Lung (tissue), 12 donors: ENCODE data around the gene STARD13. TPM values are rescaled to one million over a fixed set of nuclear protein-coding genes. Genes with fewer than 3 reads are reported as not detected.

Source experiments
- ATAC-seq: fragments of 200-7000 bp; cut with Tn5 transposase; one replicate; pipeline ENCODE4 v1.9.1; 2020; ENCODE audit warnings: moderate number of reproducible peaks; ENCODE audit not compliant: insufficient read depth, low FRiP score
- DNase-seq, 3 donors: peaks; one replicate each; pipeline ENCODE4 v3.0.0-alpha.2; 2013 to 2017
- H3K27ac ChIP-seq, 2 donors: one replicate each; pipeline ENCODE4 v1.5.1; 2013; ENCODE audit warnings: mild to moderate bottlenecking in 2 of 2, moderate library complexity in 2 of 2, control low read depth in 1 of 2, inconsistent platforms in 1 of 2, low read depth in 1 of 2, low read length in 1 of 2
- H3K27me3 ChIP-seq, 3 donors: one replicate each; pipeline ENCODE4 v1.5.1; 2013; ENCODE audit warnings: low read length in 2 of 3; ENCODE audit not compliant: control insufficient read depth in 3 of 3, insufficient read depth in 3 of 3
- H3K36me3 ChIP-seq, 4 donors: one replicate each; pipeline ENCODE4 v1.5.1; 2013; ENCODE audit warnings: low read length in 4 of 4, mild to moderate bottlenecking in 1 of 4, moderate library complexity in 1 of 4; ENCODE audit not compliant: control insufficient read depth in 4 of 4, insufficient read depth in 4 of 4
- H3K4me1 ChIP-seq, 5 donors: one replicate each; pipeline ENCODE4 v1.5.1; 2013; ENCODE audit warnings: low read length in 5 of 5, mild to moderate bottlenecking in 2 of 5, moderate library complexity in 1 of 5; ENCODE audit not compliant: control insufficient read depth in 5 of 5, insufficient read depth in 5 of 5
- H3K4me3 ChIP-seq: one replicate; pipeline ENCODE4 v1.5.1; 2013; ENCODE audit warnings: mild to moderate bottlenecking, control low read depth, moderate library complexity
- H3K9ac ChIP-seq, 2 donors: one replicate each; pipeline ENCODE4 v1.5.1; 2013; ENCODE audit warnings: low read length in 2 of 2, control low read depth in 1 of 2; ENCODE audit not compliant: insufficient read depth in 1 of 2
- H3K9me3 ChIP-seq, 4 donors: one replicate each; pipeline ENCODE4 v1.5.1; 2013; ENCODE audit warnings: low read length in 3 of 4, mild to moderate bottlenecking in 1 of 4, moderate library complexity in 1 of 4; ENCODE audit not compliant: control insufficient read depth in 4 of 4, insufficient read depth in 3 of 4
- CTCF ChIP-seq: IDR thresholded peaks from 2 replicates; pipeline ENCODE4 v1.5.1; 2012; ENCODE audit warnings: mild to moderate bottlenecking; ENCODE audit errors: control extremely low read depth, extremely low read depth
- WGBS, 2 donors: extraction: QIAGEN DNeasy Blood & Tissue Kit; methylation state at CpG; one replicate each; pipeline ENCODE4 v1.1.7; 2013; 5-methylcytosine and 5-hydroxymethylcytosine counted together
- polyA plus RNA-seq, 2 donors: library from polyadenylated mRNA; stranded (reverse); fragments of 200-250 nt; gene quantifications; one replicate each; pipeline ENCODE4 v1.2.1, GENCODE V29; 2013
- total RNA-seq, 2 donors: library from RNA; depleted of rRNA in 1 of 2; stranded (reverse); fragments of >200 nt in 1 of 2; gene quantifications; one replicate each; pipeline ENCODE4 v1.2.1, GENCODE V29; 2014 to 2021
- donor health status: control.
- donor health status: control.
- donor health status: Bipolar disorder and iron deficiency.
- donor health status: healthy.
- donor health status: DM: yes; HTN: yes; CAD: no.

STARD13 gene
- total and polyA plus RNA-seq, 4 donors: 7.9 to 91.6 (median 29.7) TPM

DNA sequence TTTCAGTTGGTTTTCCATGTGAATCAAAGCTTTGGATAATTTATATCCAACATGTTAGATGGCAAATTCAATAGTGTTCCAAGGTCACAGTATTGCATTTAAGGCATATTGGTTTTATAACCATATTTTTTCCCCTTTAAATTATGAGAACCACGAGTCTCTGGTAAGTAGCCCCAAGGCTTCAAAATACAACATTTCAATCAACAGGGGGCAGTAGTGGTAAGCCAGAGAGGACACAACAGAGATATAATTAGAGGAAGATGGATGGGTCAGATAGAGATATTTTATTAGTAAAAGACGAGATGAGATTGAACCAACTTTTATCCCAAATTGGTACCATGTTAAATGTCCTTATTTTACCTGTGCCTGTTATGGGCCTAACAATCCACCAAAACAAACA lies 216.2 kb downstream of the STARD13 start:
- no peak for TF ChIP-seq CTCF
- H3K27ac ChIP-seq: no peak overlapping the region
- 84 to 89% methylated on average over 2 of the region's 2 CpGs for WGBS, 2 donors

DNA sequence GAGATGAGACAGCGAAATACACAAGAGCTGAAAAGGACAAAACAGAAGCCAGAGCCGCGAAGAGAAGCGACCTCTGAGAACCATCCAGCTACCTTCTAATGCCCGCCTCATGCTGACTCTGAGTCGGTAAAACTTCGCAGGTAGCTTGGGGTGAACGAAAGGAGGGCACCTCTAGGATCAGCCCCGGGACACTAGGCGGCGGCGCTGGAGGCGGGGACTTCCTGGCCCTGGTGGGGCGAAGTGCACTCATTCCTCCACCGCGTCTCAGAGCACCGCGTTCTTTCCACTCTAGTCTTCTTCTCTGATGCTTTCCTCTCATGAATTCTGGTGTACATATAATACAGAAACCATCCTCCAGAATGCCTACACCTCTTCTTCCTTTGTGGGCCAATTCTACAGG lies 219.2 kb downstream of the STARD13 start:
- DNase-seq: no peak
- H3K36me3 ChIP-seq: peaks cover 0 to 2% (median 0%) of the 10 kb centered on the region in 4 donors
- WGBS, 2 donors: 96 to 97% methylated on average over 18 of the region's 18 CpGs

More for the DNA sequence above, 216.2 kb downstream of the STARD13 start:
- H3K4me1 ChIP-seq: no peaks in the 10 kb centered on the region
- no peaks in the 10 kb centered on the region for H3K9me3 ChIP-seq
- H3K27me3 ChIP-seq: no peaks in the 10 kb centered on the region
- ATAC-seq: no peak
- H3K36me3 ChIP-seq: peaks cover 0 to 2% (median 0%) of the 10 kb centered on the region in 4 donors
- no peak overlapping the region for H3K9ac ChIP-seq
- H3K4me3 ChIP-seq: no peak overlapping the region
- no peak for DNase-seq

GRCh38 chr13:33060815-33061214 lies 224.7 kb downstream of the STARD13 start:
- H3K27me3 ChIP-seq: no peaks in the 10 kb centered on the region
- no peak for TF ChIP-seq CTCF
- no peak overlapping the region for H3K4me3 ChIP-seq
- H3K27ac ChIP-seq: no peak overlapping the region
- 94 to 96% methylated on average over 15 of the region's 15 CpGs for WGBS, 2 donors
- DNase-seq (no peak), ATAC-seq (no peak)
- H3K36me3 ChIP-seq: peaks cover 0 to 3% (median 0%) of the 10 kb centered on the region in 4 donors
- no peak overlapping the region for H3K9ac ChIP-seq
- H3K9me3 ChIP-seq: no peaks in the 10 kb centered on the region
- H3K4me1 ChIP-seq: peaks cover 0 to 6% (median 0%) of the 10 kb centered on the region in 5 donors

More for the DNA sequence above, 219.2 kb downstream of the STARD13 start:
- ATAC-seq: no peak
- Histone ChIP-seq H3K9ac (no peak overlapping the region), H3K27ac (no peak overlapping the region), H3K4me1 (no peaks in the 10 kb centered on the region), H3K9me3 (no peaks in the 10 kb centered on the region), H3K4me3 (no peak overlapping the region), H3K27me3 (no peaks in the 10 kb centered on the region)
- no peak for TF ChIP-seq CTCF

DNA sequence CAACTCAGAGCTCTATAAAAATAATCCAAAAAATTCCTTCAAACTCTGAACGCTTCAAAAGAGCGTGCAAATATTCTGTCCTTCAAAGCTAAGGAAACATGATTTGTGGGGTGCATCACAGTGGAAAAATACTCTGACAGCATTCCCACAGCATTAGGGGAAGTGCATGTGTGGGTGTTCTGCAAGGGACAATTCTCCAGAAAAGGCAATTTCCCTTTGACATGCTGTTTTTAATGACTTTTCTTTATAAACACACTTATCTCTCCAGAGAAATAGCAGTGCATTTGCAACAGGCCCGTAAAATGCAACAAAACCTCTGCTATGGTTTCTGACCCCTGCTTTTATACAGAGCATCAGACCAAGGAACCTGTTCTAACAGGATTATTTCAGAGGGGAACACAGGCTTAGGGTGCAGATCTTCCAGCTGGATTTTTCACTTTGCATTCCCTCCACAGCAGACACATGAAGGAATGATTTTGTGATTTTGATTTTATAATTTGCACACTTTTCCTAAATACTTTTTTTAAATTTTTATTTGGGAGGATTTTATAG lies 226.7 kb downstream of the STARD13 start:
- no peak for TF ChIP-seq CTCF
- whole genome bisulfite sequencing, 2 donors: 75 to 81% methylated on average over 3 of the region's 3 CpGs
- no peaks in the 10 kb centered on the region for H3K9me3 ChIP-seq
- H3K36me3 ChIP-seq: peaks cover 0 to 3% (median 0%) of the 10 kb centered on the region in 4 donors
- DNase-seq (peak in 2 of 3 donors; percentile 56 to 77), ATAC-seq (no peak)
- H3K9ac ChIP-seq: no peak overlapping the region
- peaks cover 0 to 6% (median 0%) of the 10 kb centered on the region in 5 donors for H3K4me1 ChIP-seq
- H3K4me3 ChIP-seq: no peak overlapping the region
- H3K27ac ChIP-seq: no peak overlapping the region
- H3K27me3 ChIP-seq: no peaks in the 10 kb centered on the region
